ENCODE measurements around the gene JADE2. TPM values are rescaled to one million over a fixed set of nuclear protein-coding genes. Genes with fewer than 3 reads are reported as not detected.

The JADE2 gene
- total and polyA plus RNA-seq, 4 donors = 3.9 to 11.4 (median 5.5) TPM

DNA sequence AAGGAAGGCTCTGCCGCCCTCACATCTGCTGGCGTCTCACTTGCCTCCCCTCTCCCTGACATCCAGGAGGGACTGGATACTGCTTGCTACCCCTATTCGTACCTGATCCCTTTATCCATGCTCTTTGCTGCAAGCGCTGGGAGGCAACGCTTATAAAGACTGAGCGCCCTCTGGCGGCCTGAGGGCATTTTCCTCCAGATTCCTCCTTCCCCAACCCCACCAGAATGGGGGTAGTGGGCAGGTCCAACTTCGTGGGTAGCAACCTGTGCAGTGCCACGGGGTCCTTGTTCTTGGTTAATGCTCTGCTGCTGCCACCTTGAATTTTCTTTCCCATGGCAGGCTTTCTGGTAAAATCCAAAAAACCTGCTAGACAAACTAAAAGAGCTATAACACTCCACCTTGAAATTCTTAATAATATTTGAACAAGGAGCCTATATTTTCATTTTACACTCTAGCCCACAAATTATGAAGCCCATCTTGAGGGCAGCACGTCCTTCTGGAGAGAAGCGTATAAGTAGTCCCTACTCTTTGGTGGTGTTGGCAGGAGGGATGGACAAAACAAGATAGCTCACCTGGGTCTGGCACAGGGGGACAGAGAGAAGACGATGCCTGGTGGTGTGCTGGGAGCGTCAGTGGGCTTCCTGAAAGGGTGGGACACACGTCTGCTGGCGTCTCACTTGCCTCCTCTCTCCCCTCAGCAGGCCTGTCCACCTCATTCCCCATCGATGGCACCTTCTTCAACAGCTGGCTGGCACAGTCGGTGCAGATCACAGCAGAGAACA is 52.5 kb downstream of the JADE2 start:
- peak; percentile 79 for DNase-seq (ENCODE audit: low spot score)
- 49% methylated on average over 17 of the region's 17 CpGs for WGBS
- Histone ChIP-seq H3K4me3 (ENCODE audit: low read depth in 1 of 3, low read length in 3 of 3) (no peak overlapping the region), H3K36me3 (ENCODE audit: control insufficient read depth in 4 of 4, insufficient read depth in 3 of 4, low read depth in 1 of 4, low read length in 3 of 4) (peaks cover 11 to 37% (median 29%) of the 10 kb centered on the region in 4 donors), H3K27ac (ENCODE audit: low read depth in 1 of 2, low read length in 2 of 2) (no peak overlapping the region), H3K27me3 (ENCODE audit: control insufficient read depth in 4 of 4, insufficient read depth in 4 of 4, low read length in 3 of 4) (no peaks in the 10 kb centered on the region), H3K9me3 (ENCODE audit: control insufficient read depth in 4 of 4, low read length in 3 of 4) (no peaks in the 10 kb centered on the region), H3K9ac (ENCODE audit: low read depth in 1 of 2, low read length in 2 of 2) (no peak overlapping the region), H3K4me1 (ENCODE audit: control insufficient read depth in 4 of 4, insufficient read depth in 4 of 4, low read length in 3 of 4) (peaks cover 2 to 29% (median 20%) of the 10 kb centered on the region in 4 donors)
- TF ChIP-seq JUND (IDR thresholded peaks at IDR 0.05) (no peak), YY1 (IDR thresholded peaks at IDR 0.05) (no peak), RAD21 (IDR thresholded peaks at IDR 0.05) (peak; percentile 94 to 97)
- TF ChIP-seq, protein P1, sequence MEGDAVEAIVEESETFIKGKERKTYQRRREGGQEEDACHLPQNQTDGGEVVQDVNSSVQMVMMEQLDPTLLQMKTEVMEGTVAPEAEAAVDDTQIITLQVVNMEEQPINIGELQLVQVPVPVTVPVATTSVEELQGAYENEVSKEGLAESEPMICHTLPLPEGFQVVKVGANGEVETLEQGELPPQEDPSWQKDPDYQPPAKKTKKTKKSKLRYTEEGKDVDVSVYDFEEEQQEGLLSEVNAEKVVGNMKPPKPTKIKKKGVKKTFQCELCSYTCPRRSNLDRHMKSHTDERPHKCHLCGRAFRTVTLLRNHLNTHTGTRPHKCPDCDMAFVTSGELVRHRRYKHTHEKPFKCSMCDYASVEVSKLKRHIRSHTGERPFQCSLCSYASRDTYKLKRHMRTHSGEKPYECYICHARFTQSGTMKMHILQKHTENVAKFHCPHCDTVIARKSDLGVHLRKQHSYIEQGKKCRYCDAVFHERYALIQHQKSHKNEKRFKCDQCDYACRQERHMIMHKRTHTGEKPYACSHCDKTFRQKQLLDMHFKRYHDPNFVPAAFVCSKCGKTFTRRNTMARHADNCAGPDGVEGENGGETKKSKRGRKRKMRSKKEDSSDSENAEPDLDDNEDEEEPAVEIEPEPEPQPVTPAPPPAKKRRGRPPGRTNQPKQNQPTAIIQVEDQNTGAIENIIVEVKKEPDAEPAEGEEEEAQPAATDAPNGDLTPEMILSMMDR (IDR thresholded peaks at IDR 0.05; ENCODE audit: low read depth, low read length, missing input control) = peak; percentile 80

DNA sequence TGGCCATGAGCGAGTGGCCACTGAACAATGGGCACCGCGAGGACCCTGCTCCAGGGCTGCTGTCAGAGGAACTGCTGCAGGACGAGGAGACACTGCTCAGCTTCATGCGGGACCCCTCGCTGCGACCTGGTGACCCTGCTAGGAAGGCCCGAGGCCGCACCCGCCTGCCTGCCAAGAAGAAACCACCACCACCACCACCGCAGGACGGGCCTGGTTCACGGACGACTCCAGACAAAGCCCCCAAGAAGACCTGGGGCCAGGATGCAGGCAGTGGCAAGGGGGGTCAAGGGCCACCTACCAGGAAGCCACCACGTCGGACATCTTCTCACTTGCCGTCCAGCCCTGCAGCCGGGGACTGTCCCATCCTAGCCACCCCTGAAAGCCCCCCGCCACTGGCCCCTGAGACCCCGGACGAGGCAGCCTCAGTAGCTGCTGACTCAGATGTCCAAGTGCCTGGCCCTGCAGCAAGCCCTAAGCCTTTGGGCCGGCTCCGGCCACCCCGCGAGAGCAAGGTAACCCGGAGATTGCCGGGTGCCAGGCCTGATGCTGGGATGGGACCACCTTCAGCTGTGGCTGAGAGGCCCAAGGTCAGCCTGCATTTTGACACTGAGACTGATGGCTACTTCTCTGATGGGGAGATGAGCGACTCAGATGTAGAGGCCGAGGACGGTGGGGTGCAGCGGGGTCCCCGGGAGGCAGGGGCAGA is 53.3 kb downstream of the JADE2 start:
- WGBS = 93% methylated on average over 32 of the region's 32 CpGs
- TF ChIP-seq RAD21 (IDR thresholded peaks at IDR 0.05) = no peak
- TF ChIP-seq FOXA2 (IDR thresholded peaks at IDR 0.05) = no peak
- TF ChIP-seq, protein P2, sequence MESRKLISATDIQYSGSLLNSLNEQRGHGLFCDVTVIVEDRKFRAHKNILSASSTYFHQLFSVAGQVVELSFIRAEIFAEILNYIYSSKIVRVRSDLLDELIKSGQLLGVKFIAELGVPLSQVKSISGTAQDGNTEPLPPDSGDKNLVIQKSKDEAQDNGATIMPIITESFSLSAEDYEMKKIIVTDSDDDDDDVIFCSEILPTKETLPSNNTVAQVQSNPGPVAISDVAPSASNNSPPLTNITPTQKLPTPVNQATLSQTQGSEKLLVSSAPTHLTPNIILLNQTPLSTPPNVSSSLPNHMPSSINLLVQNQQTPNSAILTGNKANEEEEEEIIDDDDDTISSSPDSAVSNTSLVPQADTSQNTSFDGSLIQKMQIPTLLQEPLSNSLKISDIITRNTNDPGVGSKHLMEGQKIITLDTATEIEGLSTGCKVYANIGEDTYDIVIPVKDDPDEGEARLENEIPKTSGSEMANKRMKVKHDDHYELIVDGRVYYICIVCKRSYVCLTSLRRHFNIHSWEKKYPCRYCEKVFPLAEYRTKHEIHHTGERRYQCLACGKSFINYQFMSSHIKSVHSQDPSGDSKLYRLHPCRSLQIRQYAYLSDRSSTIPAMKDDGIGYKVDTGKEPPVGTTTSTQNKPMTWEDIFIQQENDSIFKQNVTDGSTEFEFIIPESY (IDR thresholded peaks at IDR 0.05) = no peak
- TF ChIP-seq EGR1 (IDR thresholded peaks at IDR 0.05; ENCODE audit: low read depth in 2 of 2) = no peak
- TF ChIP-seq GABPA (IDR thresholded peaks at IDR 0.05 in 1 of 2, conservative IDR thresholded peaks at IDR 0.05 in 1 of 2) = no peak
- Histone ChIP-seq H3K4me3 (ENCODE audit: low read depth in 1 of 3, low read length in 3 of 3) (no peak overlapping the region), H3K27me3 (ENCODE audit: control insufficient read depth in 4 of 4, insufficient read depth in 4 of 4, low read length in 3 of 4) (no peaks in the 10 kb centered on the region), H3K27ac (ENCODE audit: low read depth in 1 of 2, low read length in 2 of 2) (no peak overlapping the region), H3K36me3 (ENCODE audit: control insufficient read depth in 4 of 4, insufficient read depth in 3 of 4, low read depth in 1 of 4, low read length in 3 of 4) (peaks cover 9 to 30% (median 23%) of the 10 kb centered on the region in 4 donors), H3K9me3 (ENCODE audit: control insufficient read depth in 4 of 4, low read length in 3 of 4) (no peaks in the 10 kb centered on the region), H3K4me1 (ENCODE audit: control insufficient read depth in 4 of 4, insufficient read depth in 4 of 4, low read length in 3 of 4) (peaks cover 2 to 29% (median 20%) of the 10 kb centered on the region in 4 donors), H3K9ac (ENCODE audit: low read depth in 1 of 2, low read length in 2 of 2) (no peak overlapping the region)
- DNase-seq (ENCODE audit: low spot score) = no peak

DNA sequence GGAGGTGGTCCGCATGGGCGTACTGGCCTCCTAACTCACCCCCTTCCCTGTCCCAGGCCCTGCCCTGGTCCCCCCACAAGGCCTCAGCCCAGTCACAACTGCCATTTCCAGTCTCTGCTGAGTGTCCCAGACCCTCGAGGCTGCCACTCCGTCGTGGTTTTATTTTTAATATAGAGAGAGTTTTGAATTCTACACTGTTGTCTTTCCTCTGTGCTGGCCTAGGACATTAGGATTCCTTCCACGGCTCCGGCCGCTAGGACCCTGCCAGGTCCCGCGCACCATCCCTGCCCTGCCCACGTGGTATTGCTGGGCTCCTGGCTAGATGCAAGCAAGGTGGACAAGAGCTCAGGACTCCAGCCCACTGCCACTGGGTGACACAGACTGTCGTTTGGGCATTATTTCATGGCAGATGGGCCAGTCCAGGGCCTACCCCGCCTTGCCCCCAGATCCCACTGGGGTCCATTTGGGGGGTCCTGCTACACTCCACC is 53.9 kb downstream of the JADE2 start:
- H3K9ac ChIP-seq (ENCODE audit: low read depth in 1 of 2, low read length in 2 of 2) = no peak overlapping the region
- 95% methylated on average over 13 of the region's 13 CpGs for WGBS
- no peaks in the 10 kb centered on the region for H3K27me3 ChIP-seq (ENCODE audit: control insufficient read depth in 4 of 4, insufficient read depth in 4 of 4, low read length in 3 of 4)
- H3K9me3 ChIP-seq (ENCODE audit: control insufficient read depth in 4 of 4, low read length in 3 of 4) = no peaks in the 10 kb centered on the region
- DNase-seq (ENCODE audit: low spot score) = no peak
- H3K4me1 ChIP-seq (ENCODE audit: control insufficient read depth in 4 of 4, insufficient read depth in 4 of 4, low read length in 3 of 4) = peaks cover 2 to 29% (median 20%) of the 10 kb centered on the region in 4 donors
- H3K36me3 ChIP-seq (ENCODE audit: control insufficient read depth in 4 of 4, insufficient read depth in 3 of 4, low read depth in 1 of 4, low read length in 3 of 4) = peaks cover 8 to 24% (median 17%) of the 10 kb centered on the region in 4 donors
- H3K4me3 ChIP-seq (ENCODE audit: low read depth in 1 of 3, low read length in 3 of 3) = no peak overlapping the region
- no peak overlapping the region for H3K27ac ChIP-seq (ENCODE audit: low read depth in 1 of 2, low read length in 2 of 2)
- TF ChIP-seq SP1 (IDR thresholded peaks at IDR 0.05) (no peak), YY1 (IDR thresholded peaks at IDR 0.05) (no peak), TAF1 (conservative IDR thresholded peaks at IDR 0.05) (no peak), FOXA1 (IDR thresholded peaks at IDR 0.05) (no peak), JUND (IDR thresholded peaks at IDR 0.05) (no peak), FOXA2 (IDR thresholded peaks at IDR 0.05) (no peak)
- TF ChIP-seq, protein P1 (IDR thresholded peaks at IDR 0.05; ENCODE audit: low read depth, low read length, missing input control) = no peak
- TF ChIP-seq, protein P2 (IDR thresholded peaks at IDR 0.05) = no peak

Data from liver (tissue), 9 donors.